Measurements from ENCODE around the gene GPC4.

- TF ChIP-seq ESRRG (CRISPR knock-in tag; IDR thresholded peaks at IDR 0.05) (no peak), ARNTL (CRISPR knock-in tag; IDR thresholded peaks at IDR 0.05; ENCODE audit: borderline replicate concordance, low read depth) (no peak), OSR1 (CRISPR knock-in tag; IDR thresholded peaks at IDR 0.05) (no peak), ISL1 (CRISPR knock-in tag; IDR thresholded peaks at IDR 0.05) (no peak), RARB (CRISPR knock-in tag; IDR thresholded peaks at IDR 0.05) (no peak), ZNF565 (CRISPR knock-in tag; conservative IDR thresholded peaks at IDR 0.05; ENCODE audit: low read depth) (no peak)
- TF ChIP-seq, protein P1, sequence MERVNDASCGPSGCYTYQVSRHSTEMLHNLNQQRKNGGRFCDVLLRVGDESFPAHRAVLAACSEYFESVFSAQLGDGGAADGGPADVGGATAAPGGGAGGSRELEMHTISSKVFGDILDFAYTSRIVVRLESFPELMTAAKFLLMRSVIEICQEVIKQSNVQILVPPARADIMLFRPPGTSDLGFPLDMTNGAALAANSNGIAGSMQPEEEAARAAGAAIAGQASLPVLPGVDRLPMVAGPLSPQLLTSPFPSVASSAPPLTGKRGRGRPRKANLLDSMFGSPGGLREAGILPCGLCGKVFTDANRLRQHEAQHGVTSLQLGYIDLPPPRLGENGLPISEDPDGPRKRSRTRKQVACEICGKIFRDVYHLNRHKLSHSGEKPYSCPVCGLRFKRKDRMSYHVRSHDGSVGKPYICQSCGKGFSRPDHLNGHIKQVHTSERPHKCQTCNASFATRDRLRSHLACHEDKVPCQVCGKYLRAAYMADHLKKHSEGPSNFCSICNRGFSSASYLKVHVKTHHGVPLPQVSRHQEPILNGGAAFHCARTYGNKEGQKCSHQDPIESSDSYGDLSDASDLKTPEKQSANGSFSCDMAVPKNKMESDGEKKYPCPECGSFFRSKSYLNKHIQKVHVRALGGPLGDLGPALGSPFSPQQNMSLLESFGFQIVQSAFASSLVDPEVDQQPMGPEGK (CRISPR knock-in tag; IDR thresholded peaks at IDR 0.05; ENCODE audit: borderline replicate concordance) = no peak
- TF ChIP-seq, protein P2, sequence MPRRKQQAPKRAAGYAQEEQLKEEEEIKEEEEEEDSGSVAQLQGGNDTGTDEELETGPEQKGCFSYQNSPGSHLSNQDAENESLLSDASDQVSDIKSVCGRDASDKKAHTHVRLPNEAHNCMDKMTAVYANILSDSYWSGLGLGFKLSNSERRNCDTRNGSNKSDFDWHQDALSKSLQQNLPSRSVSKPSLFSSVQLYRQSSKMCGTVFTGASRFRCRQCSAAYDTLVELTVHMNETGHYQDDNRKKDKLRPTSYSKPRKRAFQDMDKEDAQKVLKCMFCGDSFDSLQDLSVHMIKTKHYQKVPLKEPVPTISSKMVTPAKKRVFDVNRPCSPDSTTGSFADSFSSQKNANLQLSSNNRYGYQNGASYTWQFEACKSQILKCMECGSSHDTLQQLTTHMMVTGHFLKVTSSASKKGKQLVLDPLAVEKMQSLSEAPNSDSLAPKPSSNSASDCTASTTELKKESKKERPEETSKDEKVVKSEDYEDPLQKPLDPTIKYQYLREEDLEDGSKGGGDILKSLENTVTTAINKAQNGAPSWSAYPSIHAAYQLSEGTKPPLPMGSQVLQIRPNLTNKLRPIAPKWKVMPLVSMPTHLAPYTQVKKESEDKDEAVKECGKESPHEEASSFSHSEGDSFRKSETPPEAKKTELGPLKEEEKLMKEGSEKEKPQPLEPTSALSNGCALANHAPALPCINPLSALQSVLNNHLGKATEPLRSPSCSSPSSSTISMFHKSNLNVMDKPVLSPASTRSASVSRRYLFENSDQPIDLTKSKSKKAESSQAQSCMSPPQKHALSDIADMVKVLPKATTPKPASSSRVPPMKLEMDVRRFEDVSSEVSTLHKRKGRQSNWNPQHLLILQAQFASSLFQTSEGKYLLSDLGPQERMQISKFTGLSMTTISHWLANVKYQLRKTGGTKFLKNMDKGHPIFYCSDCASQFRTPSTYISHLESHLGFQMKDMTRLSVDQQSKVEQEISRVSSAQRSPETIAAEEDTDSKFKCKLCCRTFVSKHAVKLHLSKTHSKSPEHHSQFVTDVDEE (CRISPR knock-in tag; IDR thresholded peaks at IDR 0.05) = no peak
- TF ChIP-seq, protein P3, sequence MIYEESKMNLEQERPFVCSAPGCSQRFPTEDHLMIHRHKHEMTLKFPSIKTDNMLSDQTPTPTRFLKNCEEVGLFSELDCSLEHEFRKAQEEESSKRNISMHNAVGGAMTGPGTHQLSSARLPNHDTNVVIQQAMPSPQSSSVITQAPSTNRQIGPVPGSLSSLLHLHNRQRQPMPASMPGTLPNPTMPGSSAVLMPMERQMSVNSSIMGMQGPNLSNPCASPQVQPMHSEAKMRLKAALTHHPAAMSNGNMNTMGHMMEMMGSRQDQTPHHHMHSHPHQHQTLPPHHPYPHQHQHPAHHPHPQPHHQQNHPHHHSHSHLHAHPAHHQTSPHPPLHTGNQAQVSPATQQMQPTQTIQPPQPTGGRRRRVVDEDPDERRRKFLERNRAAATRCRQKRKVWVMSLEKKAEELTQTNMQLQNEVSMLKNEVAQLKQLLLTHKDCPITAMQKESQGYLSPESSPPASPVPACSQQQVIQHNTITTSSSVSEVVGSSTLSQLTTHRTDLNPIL (CRISPR knock-in tag; IDR thresholded peaks at IDR 0.05; ENCODE audit: low read depth) = no peak
These were observed 50.4 kb downstream of the GPC4 start for GRCh38 chrX:133364865-133365264.
